Natural killer cell treated with Interleukin-12 subunit alpha and Interleukin-12 subunit beta and Interleukin-15 and Interleukin-18, amount 100 ng/mL, for 72 hours (primary cell): ENCODE data around the gene TLL1. TPM values are rescaled to one million over a fixed set of nuclear protein-coding genes. Genes with fewer than 3 reads are reported as not detected.

ENCODE experiments used
- ATAC-seq, 2 donors: fragments of 150-1000 bp; cut with Tn5 transposase in 1 of 2; sonication (Bioruptor Pico), chemical (Tn5 transposase) in 1 of 2; 2 replicates each; pipeline ENCODE4 v1.10.0; 2021
- DNase-seq: peaks from one replicate; pipeline ENCODE4 v3.0.0; 2022; ENCODE audit warnings: low spot score
- H3K27ac Mint-ChIP-seq, 2 donors: 1 replicate in 1 of 2; 2 replicates in 1 of 2; pipeline ENCODE4 v1.8.0; 2022; ENCODE audit warnings: mixed read lengths in 2 of 2, mild to moderate bottlenecking in 1 of 2, moderate library complexity in 1 of 2
- H3K27me3 Mint-ChIP-seq, 2 donors: 1 replicate in 1 of 2; 2 replicates in 1 of 2; pipeline ENCODE4 v1.8.0; 2022; ENCODE audit warnings: mixed read lengths in 2 of 2
- H3K36me3 Mint-ChIP-seq: one replicate; pipeline ENCODE4 v1.8.0; 2022; ENCODE audit warnings: mixed read lengths
- H3K4me1 Mint-ChIP-seq, 2 donors: 1 replicate in 1 of 2; 2 replicates in 1 of 2; pipeline ENCODE4 v1.8.0; 2022; ENCODE audit warnings: low read depth in 2 of 2, mixed read lengths in 2 of 2, mild to moderate bottlenecking in 1 of 2
- H3K4me3 Mint-ChIP-seq: one replicate; pipeline ENCODE4 v1.8.0; 2022; ENCODE audit warnings: mixed read lengths
- H3K9me3 Mint-ChIP-seq: 2 replicates; pipeline ENCODE4 v1.8.0; 2022; ENCODE audit warnings: mixed read lengths
- total RNA-seq, 2 donors: library from RNA; stranded (reverse); gene quantifications; one replicate each; pipeline ENCODE4 v1.2.3, GENCODE V29; 2022

TLL1 gene
- total RNA-seq: under 1 TPM in 1 of 2 donors, not detected in 1; 0.31 TPM

DNA sequence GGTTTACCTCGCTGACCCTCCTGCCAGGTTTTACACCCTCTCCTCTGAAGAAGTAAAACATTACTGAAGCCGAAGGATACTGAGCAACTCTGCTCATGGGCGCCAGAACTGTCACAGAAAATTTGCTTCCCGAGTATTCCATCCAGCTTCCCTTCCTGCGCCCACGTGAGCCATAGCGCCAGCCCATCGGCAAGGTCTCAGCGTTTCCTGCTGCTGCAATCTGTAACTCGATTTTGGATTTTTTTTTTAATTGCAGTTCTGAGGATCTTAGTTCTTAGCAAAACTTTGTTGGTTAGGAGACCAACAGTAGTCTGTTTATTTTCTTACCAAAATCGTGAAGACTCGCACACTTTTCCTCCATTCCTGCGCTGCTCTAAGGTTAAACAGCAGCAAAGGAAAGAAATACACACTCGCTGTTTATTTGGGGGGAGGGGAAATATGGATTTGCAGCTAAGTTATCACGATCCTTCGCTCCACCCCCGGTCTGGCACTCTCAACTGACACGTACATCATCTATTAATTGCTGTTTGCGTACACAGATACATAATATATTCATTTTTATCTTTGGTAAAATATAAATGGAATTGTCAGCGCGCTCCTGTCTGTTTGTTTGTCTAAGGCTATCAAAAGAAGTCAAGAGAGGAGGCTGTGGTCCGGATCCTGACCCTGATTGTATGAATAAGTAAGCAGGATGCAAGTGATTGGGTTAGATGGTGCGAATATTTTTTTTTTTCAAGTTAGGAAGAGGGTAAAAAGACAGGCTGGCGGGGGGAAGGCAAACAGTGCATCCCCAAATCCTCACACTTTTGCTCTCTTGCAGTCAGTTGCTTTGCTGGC lies at the start of gene TLL1:
Gene TLL1 (plus strand): TSS at position 777 of the 837 bp plus-strand sequence. CDS start 668 bp downstream, outside the sequence.
- peaks cover 4% of the 10 kb centered on the region for H3K36me3 Mint-ChIP-seq
- DNase-seq (no peak), ATAC-seq (no peak)
- no peak within 1 kb of the TSS for H3K27ac Mint-ChIP-seq
- H3K9me3 Mint-ChIP-seq: no peaks in the 10 kb centered on the region
- H3K27me3 Mint-ChIP-seq: peaks cover 15 to 17% of the 10 kb centered on the region in 2 donors
- H3K4me1 Mint-ChIP-seq: no peaks in the 10 kb centered on the region
- H3K4me3 Mint-ChIP-seq: no peak within 1 kb of the TSS

DNA sequence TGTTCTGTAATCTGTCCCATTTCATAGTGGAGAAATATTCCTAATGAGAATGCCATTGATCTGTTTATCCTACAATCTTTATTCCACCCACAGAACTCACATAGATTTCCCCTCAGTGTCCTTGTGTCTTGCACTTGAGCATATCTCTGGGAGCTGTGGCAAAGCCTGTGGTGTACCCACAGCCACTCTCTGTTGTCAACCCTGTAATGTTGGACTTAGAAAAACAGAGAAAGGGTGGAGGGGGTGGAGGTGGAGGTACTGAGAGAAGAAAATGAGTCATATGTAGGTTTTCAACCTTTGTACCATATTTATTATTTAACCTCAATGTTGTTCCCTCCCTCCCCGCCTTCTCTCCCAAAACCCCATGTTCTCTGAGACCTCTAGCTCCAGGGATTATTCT lies 46.9 kb upstream of the TLL1 start:
- Mint-ChIP-seq H3K27ac (no peak overlapping the region), H3K4me3 (no peak overlapping the region), H3K27me3 (no peaks in the 10 kb centered on the region), H3K36me3 (no peaks in the 10 kb centered on the region), H3K4me1 (no peaks in the 10 kb centered on the region), H3K9me3 (peaks cover 18% of the 10 kb centered on the region)
- DNase-seq (no peak), ATAC-seq (no peak)

DNA sequence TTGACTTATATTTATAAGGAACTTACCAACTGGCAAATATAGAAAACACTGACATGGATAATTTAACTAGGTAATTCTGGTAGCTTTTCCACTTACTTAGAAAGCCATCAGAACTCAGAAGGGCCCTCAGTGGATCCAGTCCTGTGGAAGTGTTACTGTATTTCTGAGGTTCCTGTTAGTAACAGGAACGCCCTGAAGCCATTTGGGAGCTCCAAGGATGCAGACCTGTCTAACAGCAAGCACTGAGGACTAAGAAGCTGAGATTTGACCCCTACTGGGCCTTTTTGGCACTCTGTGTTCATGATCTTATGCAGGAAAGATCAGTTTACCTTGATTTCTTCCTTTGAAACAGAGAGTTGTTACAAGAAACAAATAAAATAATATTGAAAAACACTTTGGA lies 46.0 kb upstream of the TLL1 start:
- no peaks in the 10 kb centered on the region for H3K4me1 Mint-ChIP-seq
- H3K36me3 Mint-ChIP-seq: no peaks in the 10 kb centered on the region
- no peak overlapping the region for H3K4me3 Mint-ChIP-seq
- H3K27me3 Mint-ChIP-seq: no peaks in the 10 kb centered on the region
- no peak for ATAC-seq
- DNase-seq: no peak
- peaks cover 10% of the 10 kb centered on the region for H3K9me3 Mint-ChIP-seq
- no peak overlapping the region for H3K27ac Mint-ChIP-seq

DNA sequence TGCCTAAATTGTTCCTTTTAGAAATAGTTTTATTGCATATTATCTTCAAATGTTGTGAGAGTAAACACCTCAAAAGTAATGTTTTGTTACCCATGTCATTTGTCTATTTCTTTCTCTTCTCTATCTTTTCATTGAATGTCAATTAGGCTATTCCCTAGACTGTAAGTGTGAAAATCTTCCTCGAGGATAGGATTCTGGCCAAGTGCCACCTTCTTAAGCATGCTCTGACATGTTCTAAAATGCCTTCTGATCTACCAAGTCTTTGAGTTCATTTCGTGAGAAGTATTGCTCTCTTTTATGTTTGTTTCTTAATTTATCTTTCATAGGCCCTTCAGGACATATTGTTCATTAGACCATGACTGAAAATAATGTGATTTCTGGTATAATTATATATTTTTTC lies 44.1 kb upstream of the TLL1 start:
- Mint-ChIP-seq H3K36me3 (no peaks in the 10 kb centered on the region), H3K9me3 (peaks cover 8% of the 10 kb centered on the region), H3K4me3 (no peak overlapping the region), H3K27me3 (no peaks in the 10 kb centered on the region), H3K27ac (no peak overlapping the region), H3K4me1 (no peaks in the 10 kb centered on the region)
- DNase-seq (no peak), ATAC-seq (no peak)

DNA sequence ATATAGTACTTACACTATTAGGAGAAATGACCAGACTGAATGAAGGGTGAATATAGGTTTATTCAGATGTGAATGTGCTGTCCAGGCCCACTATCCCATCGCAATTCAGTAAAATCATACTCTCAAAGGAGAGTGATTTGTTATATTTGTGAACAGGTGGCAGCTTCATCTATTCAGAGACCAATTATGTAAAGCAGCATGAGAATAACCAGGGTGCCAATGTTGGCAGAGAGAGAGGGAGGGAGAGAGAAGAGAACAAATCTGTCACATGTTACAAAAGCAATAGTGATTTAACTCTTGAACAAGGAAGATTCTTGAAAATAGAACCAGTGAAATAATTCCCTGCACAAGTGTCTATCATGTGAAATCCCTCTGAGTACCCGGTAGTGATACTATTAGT lies 38.9 kb upstream of the TLL1 start:
- DNase-seq: no peak
- H3K27me3 Mint-ChIP-seq: no peaks in the 10 kb centered on the region
- H3K9me3 Mint-ChIP-seq: peaks cover 6% of the 10 kb centered on the region
- no peak overlapping the region for H3K4me3 Mint-ChIP-seq
- no peak for ATAC-seq
- no peaks in the 10 kb centered on the region for H3K4me1 Mint-ChIP-seq
- no peaks in the 10 kb centered on the region for H3K36me3 Mint-ChIP-seq
- no peak overlapping the region for H3K27ac Mint-ChIP-seq

DNA sequence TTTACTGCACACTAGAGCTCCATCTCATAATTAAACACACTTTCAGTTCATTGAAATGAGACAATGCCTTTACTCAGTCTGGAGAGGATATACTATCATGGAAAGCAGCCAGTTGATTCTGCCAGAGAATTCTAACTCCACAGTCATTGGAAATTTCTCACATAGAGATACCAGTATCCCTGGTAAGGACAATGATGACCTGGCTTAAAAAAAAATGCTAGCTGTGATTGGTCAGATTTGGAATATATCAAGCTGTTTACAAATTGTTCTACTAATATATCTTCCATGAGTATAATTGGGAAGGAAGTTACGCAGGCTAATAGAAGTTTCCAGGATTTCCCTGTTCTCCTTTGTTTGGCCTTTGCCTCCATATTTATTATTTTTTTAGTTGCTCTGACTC lies 34.5 kb upstream of the TLL1 start:
- H3K27ac Mint-ChIP-seq: no peak overlapping the region
- H3K4me1 Mint-ChIP-seq: no peaks in the 10 kb centered on the region
- H3K4me3 Mint-ChIP-seq: no peak overlapping the region
- H3K9me3 Mint-ChIP-seq: peaks cover 16% of the 10 kb centered on the region
- DNase-seq (no peak), ATAC-seq (no peak)
- peaks cover 4% of the 10 kb centered on the region for H3K36me3 Mint-ChIP-seq
- H3K27me3 Mint-ChIP-seq: no peaks in the 10 kb centered on the region

DNA sequence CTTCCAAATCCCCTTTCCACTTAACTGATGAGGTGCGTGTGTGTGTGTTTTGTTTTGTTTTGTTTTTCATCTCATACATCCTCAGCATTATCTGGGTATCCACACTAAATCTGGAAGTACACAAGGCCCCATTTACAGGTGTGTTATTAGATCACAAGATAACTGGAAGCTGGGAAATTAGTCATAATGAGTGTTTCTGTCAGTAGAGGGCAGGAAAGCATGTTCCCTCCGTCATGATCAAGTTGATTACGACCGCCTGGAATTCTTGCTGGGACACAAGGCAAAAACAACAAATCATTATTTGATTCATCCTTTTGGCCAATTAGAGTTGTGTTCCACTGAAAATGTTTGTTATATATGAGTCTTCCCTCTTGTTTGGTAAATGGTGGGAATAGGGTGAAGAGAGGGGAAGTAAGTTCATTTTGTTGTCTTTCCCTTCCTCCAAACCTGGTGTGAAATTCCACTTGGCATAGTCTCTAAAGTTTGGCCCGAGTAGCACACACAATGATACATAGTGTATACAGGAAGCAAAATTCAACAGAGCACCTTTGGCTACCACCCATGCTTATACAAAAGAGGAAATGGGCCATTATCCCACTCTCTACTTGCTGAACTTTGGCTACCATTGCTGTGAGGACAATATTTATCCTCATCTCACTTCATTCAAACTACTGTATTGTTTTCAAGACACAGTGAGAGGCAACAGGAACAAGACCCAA lies 33.3 kb upstream of the TLL1 start:
- H3K27ac Mint-ChIP-seq: no peak overlapping the region
- H3K4me3 Mint-ChIP-seq: no peak overlapping the region
- H3K36me3 Mint-ChIP-seq: peaks cover 4% of the 10 kb centered on the region
- DNase-seq (no peak), ATAC-seq (no peak)
- no peaks in the 10 kb centered on the region for H3K27me3 Mint-ChIP-seq
- no peaks in the 10 kb centered on the region for H3K4me1 Mint-ChIP-seq
- peaks cover 17% of the 10 kb centered on the region for H3K9me3 Mint-ChIP-seq

DNA sequence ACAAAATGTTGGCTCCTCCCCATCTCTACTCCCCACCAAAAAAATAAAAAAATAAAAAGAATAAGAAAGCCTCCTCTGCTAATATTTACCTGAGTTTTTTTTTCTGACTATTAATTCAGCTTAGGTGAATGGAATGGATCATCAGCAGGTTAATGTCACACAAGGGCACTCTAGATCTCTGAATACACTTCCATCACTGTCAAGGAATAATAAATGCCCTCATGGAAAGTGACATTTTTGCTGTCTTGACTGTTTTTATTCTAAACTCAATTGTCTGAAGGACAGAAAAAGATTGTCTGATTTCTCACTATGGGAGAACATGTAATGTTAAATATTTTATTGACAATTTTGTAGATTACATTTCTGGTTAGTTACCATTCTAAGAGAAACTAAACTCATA lies 30.4 kb upstream of the TLL1 start:
- Mint-ChIP-seq H3K27me3 (no peaks in the 10 kb centered on the region), H3K4me3 (no peak overlapping the region), H3K4me1 (no peaks in the 10 kb centered on the region), H3K27ac (no peak overlapping the region), H3K9me3 (peaks cover 23% of the 10 kb centered on the region), H3K36me3 (peaks cover 4% of the 10 kb centered on the region)
- ATAC-seq (no peak), DNase-seq (no peak)

DNA sequence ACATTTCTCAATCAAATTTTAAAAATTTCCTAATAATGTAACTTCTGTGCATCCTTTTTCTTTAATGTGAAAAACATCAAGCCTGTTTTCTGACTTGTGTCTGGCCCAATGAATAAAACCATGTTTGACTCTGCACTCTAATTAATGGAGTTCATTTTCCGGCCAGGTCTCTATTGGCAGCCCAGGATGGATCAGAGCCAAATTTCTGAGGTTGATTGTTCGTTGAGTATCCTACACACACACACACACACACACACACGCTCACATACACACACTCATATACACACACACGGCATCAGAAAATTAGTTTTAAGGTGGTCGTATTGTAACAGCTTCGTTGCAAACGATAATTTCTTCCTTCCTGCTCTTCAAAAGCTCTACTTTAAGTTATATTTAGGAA lies 28.9 kb upstream of the TLL1 start:
- Mint-ChIP-seq H3K27ac (no peak overlapping the region), H3K36me3 (peaks cover 4% of the 10 kb centered on the region), H3K9me3 (peaks cover 23% of the 10 kb centered on the region), H3K4me1 (no peaks in the 10 kb centered on the region), H3K27me3 (no peaks in the 10 kb centered on the region), H3K4me3 (no peak overlapping the region)
- DNase-seq (no peak), ATAC-seq (no peak)

DNA sequence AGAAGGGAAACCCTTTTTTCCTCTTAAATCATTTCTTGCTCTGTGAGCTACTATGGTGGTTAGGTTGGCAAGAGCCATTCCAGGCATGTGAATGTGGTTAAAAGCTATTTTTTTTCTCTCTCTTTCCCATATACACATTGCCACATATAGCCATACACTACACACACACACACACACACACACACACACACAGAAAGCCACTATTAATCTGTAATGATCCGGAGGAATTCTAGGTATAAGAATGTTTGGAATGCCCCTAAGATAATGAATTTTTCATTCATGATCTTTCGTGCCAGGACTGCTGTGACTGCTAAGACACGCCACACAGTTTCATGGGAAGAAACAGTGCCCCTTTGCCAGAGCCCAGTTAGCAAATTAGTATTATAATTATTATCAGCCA lies 21.8 kb upstream of the TLL1 start:
- Mint-ChIP-seq H3K27ac (no peak overlapping the region), H3K4me3 (no peak overlapping the region), H3K36me3 (no peaks in the 10 kb centered on the region), H3K27me3 (no peaks in the 10 kb centered on the region), H3K4me1 (no peaks in the 10 kb centered on the region), H3K9me3 (peaks cover 6% of the 10 kb centered on the region)
- DNase-seq: no peak
- no peak for ATAC-seq

DNA sequence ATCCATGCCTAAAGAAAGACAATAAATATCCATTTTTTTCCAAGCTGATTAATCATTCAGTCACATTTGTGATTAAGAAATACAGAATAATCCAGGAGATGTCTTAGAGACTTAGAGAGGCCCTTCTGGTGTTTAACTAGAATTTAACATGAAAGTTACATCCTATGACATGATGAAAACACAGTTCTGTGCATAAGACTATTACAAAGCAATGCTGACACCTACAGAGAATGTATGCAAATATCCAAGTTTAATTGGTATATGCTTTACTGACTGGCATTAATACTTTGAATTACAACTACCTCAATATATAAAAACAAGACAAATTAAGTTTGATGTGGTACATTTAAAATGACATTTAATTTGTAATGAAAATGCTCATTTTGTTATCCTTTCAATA lies 17.8 kb upstream of the TLL1 start:
- H3K27ac Mint-ChIP-seq: no peak overlapping the region
- H3K4me1 Mint-ChIP-seq: no peaks in the 10 kb centered on the region
- DNase-seq (no peak), ATAC-seq (no peak)
- H3K9me3 Mint-ChIP-seq: no peaks in the 10 kb centered on the region
- H3K27me3 Mint-ChIP-seq: no peaks in the 10 kb centered on the region
- no peaks in the 10 kb centered on the region for H3K36me3 Mint-ChIP-seq
- no peak overlapping the region for H3K4me3 Mint-ChIP-seq

DNA sequence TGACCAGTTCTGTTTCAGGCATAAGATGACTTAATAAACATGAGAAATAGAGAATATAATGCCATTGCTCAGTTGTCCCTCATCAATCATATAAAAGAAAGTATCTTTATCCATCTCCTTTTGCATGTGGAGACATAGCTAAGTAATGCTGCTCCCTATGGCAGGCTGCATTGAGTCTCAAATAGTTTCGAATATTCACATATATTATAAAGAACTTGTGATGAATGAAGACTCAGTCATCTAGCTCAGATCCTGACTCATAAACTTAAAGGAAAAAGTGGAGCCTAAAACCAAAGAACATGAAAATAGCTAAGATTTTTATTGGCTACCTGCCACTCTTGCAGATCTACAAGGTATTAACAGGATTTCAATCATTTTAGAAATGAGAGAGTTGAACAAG lies 11.7 kb upstream of the TLL1 start:
- Mint-ChIP-seq H3K4me1 (no peaks in the 10 kb centered on the region), H3K9me3 (no peaks in the 10 kb centered on the region), H3K27ac (no peak overlapping the region), H3K4me3 (no peak overlapping the region), H3K36me3 (no peaks in the 10 kb centered on the region), H3K27me3 (no peaks in the 10 kb centered on the region)
- DNase-seq (no peak), ATAC-seq (no peak)

DNA sequence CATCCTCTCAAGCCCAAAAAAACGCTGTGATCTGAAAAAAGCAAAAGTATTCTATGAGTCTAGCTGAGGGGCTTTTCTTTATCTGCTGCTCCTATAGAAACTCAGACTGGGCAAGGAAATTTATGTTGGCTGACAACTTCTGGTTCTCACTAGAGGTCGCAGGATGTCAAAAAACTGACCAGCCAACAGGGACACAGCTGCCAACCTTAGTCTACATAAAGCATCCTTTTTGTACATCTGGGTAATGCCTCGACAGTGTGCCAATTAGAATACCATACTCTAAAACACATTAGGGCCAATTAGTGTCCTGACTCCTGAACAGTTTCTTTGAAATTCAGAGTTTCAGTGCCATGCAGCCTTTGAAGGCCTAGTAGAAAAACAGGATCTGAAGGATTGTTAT lies 8.8 kb upstream of the TLL1 start:
- no peaks in the 10 kb centered on the region for H3K9me3 Mint-ChIP-seq
- no peak for DNase-seq
- ATAC-seq: no peak
- no peak overlapping the region for H3K4me3 Mint-ChIP-seq
- H3K27ac Mint-ChIP-seq: no peak overlapping the region
- no peaks in the 10 kb centered on the region for H3K27me3 Mint-ChIP-seq
- no peaks in the 10 kb centered on the region for H3K36me3 Mint-ChIP-seq
- no peaks in the 10 kb centered on the region for H3K4me1 Mint-ChIP-seq

DNA sequence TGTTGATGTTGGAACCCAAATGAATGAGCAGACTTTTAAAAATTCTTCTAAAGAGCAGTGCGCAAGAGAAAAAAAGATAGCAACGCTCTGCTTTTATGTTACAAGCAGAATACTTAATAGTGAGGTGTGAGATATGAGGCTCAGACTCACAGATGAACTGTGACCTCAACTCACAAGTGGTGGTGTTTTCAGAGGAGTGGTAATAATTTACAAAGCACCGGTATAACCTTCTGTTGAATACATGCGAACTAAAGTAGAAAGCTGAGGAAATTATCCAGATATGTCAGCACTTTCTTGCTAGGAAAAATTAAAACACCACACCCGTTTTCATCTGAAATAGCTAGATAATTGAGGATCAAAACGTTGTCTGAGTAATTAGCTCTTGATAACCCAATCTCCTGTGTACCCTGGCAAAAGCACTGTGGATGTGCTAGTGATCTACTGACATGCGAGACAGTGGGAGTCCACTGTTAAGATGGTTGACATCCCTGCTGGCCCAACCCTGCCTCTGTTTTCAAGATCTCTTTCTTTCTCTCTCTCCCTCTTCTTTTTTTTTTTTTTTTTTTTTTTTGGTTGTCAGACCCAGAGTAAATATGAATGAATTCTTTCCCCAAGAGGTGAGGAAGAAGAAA lies 6.9 kb upstream of the TLL1 start:
- Mint-ChIP-seq H3K4me1 (no peaks in the 10 kb centered on the region), H3K27ac (no peak overlapping the region), H3K4me3 (no peak overlapping the region), H3K36me3 (no peaks in the 10 kb centered on the region), H3K27me3 (no peaks in the 10 kb centered on the region), H3K9me3 (no peaks in the 10 kb centered on the region)
- DNase-seq (no peak), ATAC-seq (no peak)
